CD4-positive, CD25-positive, alpha-beta regulatory T cell (primary cell): ENCODE measurements around the gene SCIN. TPM values are rescaled to one million over a fixed set of nuclear protein-coding genes. Genes with fewer than 3 reads are reported as not detected.
"Not testable (repeated sequence)": the region's sequence is repeated elsewhere in the genome, so short reads cannot be mapped to it uniquely, and the experiment has no call there.

ENCODE experiments used
- ATAC-seq, 2 donors: fragments of 150-1000 bp; cut with Tn5 transposase; one replicate each; pipeline ENCODE4 v1.10.0; 2021; ENCODE audit warnings: low read depth in 2 of 2, moderate number of reproducible peaks in 2 of 2, moderate library complexity in 1 of 2
- DNase-seq, 3 donors: peaks; one replicate each; pipeline versions ENCODE4 v3.0.0 to v3.0.0-alpha.2; 2012 to 2022; ENCODE audit warnings: mixed read lengths in 1 of 3
- H3K27ac ChIP-seq: one replicate; pipeline ENCODE4 v1.7.0; 2013; ENCODE audit warnings: mild to moderate bottlenecking, low read length; ENCODE audit not compliant: insufficient read depth, poor library complexity, severe bottlenecking
- H3K27me3 ChIP-seq: one replicate; pipeline ENCODE4 v1.7.0; 2013; ENCODE audit warnings: low read length; ENCODE audit not compliant: control insufficient read depth, insufficient read depth
- H3K36me3 ChIP-seq: one replicate; pipeline ENCODE4 v1.7.0; 2013; ENCODE audit warnings: mild to moderate bottlenecking, low read length, moderate library complexity; ENCODE audit not compliant: control insufficient read depth, insufficient read depth
- H3K4me1 ChIP-seq: 2 replicates; pipeline ENCODE4 v1.7.0; 2013; ENCODE audit warnings: mild to moderate bottlenecking, low read length; ENCODE audit not compliant: insufficient read depth, control insufficient read depth, poor library complexity, severe bottlenecking
- H3K4me3 ChIP-seq: one replicate; pipeline ENCODE4 v1.7.0; 2013; ENCODE audit warnings: low read depth, mild to moderate bottlenecking, low read length, moderate library complexity
- H3K9me3 ChIP-seq, 2 experiments: 1 replicate in 1 of 2; 2 replicates in 1 of 2; pipeline ENCODE4 v1.7.0; 2013; ENCODE audit warnings: low read length in 2 of 2, mild to moderate bottlenecking in 1 of 2, moderate library complexity in 1 of 2; ENCODE audit not compliant: control insufficient read depth in 2 of 2
- H3K27ac Mint-ChIP-seq, 3 donors: one replicate each; pipeline ENCODE4 v1.8.0; 2020 to 2022; ENCODE audit warnings: mild to moderate bottlenecking in 3 of 3, mixed read lengths in 3 of 3, moderate library complexity in 2 of 3
- H3K27me3 Mint-ChIP-seq: one replicate; pipeline ENCODE4 v1.8.0; 2022; ENCODE audit warnings: mild to moderate bottlenecking, mixed read lengths
- H3K36me3 Mint-ChIP-seq: one replicate; pipeline ENCODE4 v1.8.0; 2020; ENCODE audit warnings: mixed read lengths
- H3K4me1 Mint-ChIP-seq, 4 donors: one replicate each; pipeline ENCODE4 v1.8.0; 2020 to 2022; ENCODE audit warnings: mixed read lengths in 4 of 4, mild to moderate bottlenecking in 1 of 4
- H3K4me3 Mint-ChIP-seq, 4 donors: one replicate each; pipeline ENCODE4 v1.8.0; 2020 to 2022; ENCODE audit warnings: mild to moderate bottlenecking in 4 of 4, mixed read lengths in 4 of 4, moderate library complexity in 3 of 4
- H3K9me3 Mint-ChIP-seq, 7 donors: one replicate each; pipeline ENCODE4 v1.8.0; 2020 to 2022; ENCODE audit warnings: mixed read lengths in 7 of 7, mild to moderate bottlenecking in 3 of 7, moderate library complexity in 2 of 7
- polyA plus RNA-seq, 4 donors: library from polyadenylated mRNA; unstranded; fragments of 300-500 nt; fragmentation: Illumina TruSeq; gene quantifications; one replicate each; pipeline ENCODE4 v1.2.3, GENCODE V29; 2021
- total RNA-seq: library from RNA; stranded (reverse); gene quantifications from one replicate; pipeline ENCODE4 v1.2.3, GENCODE V29; 2022

Gene SCIN
- total and polyA plus RNA-seq, 5 donors from 2014 or later, result 0.22 to 0.31 TPM; not detected in 3

DNA sequence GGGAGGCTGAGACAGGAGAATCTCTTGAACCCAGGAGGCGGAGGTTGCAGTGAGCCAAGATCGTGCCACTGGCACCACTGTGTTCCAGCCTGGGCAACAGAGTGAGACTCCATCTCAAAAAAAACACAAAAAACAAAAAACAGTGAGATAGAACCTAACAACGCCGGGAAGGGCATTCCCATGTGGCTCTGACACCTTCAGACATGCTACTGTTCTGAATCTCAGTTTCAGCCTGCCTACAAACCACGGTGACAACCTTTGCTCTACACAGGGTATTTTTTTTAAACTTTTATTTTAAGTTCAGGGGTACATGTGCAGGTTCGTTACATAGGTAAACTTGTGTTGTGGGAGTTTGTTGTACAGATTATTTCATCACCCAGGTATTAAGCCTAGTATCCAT is 74.7 kb downstream of the SCIN start:
- not testable (repeated sequence) for H3K27me3 Mint-ChIP-seq, H3K4me3 Mint-ChIP-seq, H3K36me3 Mint-ChIP-seq, H3K36me3 ChIP-seq, H3K27me3 ChIP-seq, ATAC-seq, H3K4me1 ChIP-seq, H3K4me3 ChIP-seq, DNase-seq, H3K4me1 Mint-ChIP-seq, H3K9me3 Mint-ChIP-seq, H3K27ac ChIP-seq, H3K9me3 ChIP-seq, H3K27ac Mint-ChIP-seq

DNA sequence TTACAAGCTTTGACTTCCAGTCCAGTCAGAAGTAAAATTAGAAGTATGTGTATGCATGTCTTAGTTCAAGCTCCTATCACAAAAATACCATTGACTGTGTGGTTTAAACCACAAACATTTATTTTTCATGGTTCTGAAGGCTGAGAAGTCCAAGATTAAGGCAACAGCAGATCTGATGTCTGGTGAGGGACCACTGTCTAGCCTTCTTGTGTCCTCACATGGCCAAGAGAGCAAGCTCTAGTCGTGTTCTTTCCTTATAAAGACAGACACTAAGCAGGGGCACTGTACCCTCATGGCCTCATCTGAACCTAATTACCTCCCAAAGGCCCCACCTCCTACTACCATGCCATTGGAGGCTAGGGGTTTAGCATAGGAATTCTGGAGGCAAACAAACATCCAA is 75.6 kb downstream of the SCIN start:
- Mint-ChIP-seq H3K4me1 (no peaks in the 10 kb centered on the region), H3K36me3 (no peaks in the 10 kb centered on the region), H3K4me3 (no peak overlapping the region), H3K9me3 (peaks cover 0 to 1% (median 0%) of the 10 kb centered on the region in 7 donors), H3K27ac (no peak overlapping the region), H3K27me3 (no peaks in the 10 kb centered on the region)
- Histone ChIP-seq H3K4me3 (no peak overlapping the region), H3K4me1 (no peaks in the 10 kb centered on the region), H3K27ac (no peak overlapping the region), H3K27me3 (peaks cover 3% of the 10 kb centered on the region), H3K9me3 (no peaks in the 10 kb centered on the region), H3K36me3 (no peaks in the 10 kb centered on the region)
- no peak for ATAC-seq
- DNase-seq, result no peak

DNA sequence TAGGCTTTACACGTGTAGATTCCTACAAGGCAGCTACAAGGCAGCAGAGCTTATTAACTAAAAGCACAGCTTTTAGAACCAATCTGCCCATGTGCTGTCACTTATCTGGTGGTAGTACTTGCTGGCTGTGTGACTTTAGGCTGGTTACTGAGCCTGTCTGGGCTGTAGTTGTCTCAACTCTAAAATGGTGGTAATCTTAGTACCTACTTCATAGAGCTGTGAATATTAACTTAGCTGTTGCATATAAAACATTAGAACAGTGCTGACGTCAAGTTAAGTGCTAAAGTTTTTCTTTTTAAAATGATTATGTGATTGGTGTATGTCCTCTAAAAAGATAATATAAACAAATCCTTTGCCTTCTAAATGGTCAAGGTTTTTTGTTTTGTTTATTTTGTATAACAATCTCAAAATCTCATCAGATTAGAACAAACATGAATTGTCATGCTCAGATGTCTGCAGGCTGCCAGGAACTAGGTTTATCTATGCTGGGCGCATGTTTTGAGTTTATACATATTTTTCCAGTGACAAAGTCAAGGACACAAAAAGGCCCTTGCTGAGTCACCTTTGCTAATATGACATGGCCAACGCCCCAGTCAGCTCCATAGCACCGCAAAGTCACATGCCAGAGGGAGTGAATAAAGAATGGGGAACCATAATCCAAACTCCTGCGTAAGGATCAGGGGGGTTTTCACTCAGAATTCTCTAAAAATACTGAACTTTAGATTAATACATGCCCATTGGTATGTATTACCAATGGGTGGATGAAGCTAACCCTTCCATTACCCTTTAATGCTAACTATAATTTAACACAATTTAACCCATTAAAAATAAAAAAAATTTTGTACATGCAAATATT is 77.1 kb downstream of the SCIN start:
- Mint-ChIP-seq H3K4me3 (no peak overlapping the region), H3K9me3 (peaks cover 0 to 1% (median 0%) of the 10 kb centered on the region in 7 donors), H3K36me3 (no peaks in the 10 kb centered on the region), H3K4me1 (no peaks in the 10 kb centered on the region), H3K27me3 (no peaks in the 10 kb centered on the region), H3K27ac (no peak overlapping the region)
- Histone ChIP-seq H3K27ac (no peak overlapping the region), H3K4me1 (no peaks in the 10 kb centered on the region), H3K4me3 (no peak overlapping the region), H3K27me3 (peaks cover 3% of the 10 kb centered on the region), H3K36me3 (no peaks in the 10 kb centered on the region), H3K9me3 (no peaks in the 10 kb centered on the region)
- no peak for ATAC-seq
- no peak for DNase-seq

DNA sequence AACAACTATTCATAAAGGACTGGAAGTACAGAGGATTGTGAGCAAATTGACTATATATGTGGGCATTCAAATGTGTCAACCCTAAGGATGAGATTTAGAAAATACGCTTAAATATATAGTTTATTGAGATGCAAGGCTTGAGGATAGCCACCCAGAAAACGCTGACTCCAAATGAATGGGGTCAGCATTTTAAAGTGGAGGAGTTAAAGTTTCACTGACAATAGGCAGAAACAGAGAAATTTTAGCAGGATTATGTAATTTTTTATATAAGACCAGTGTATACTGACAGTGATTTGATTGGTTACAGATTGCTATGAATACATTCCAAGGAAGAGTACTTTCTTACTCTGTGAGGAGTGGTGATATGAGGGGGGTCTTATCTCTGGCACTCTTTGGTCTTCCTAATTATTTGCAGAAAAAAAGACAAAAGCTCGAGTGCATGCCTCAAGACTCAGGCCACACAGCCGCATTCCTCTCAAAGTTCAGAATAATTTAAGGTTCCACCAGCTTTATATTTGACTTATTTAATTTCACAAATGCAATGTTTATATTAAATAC is 78.3 kb downstream of the SCIN start:
- ATAC-seq, result no peak
- no peaks in the 10 kb centered on the region for H3K9me3 ChIP-seq
- H3K4me3 ChIP-seq, result no peak overlapping the region
- Mint-ChIP-seq H3K27ac (no peak overlapping the region), H3K4me1 (no peaks in the 10 kb centered on the region), H3K36me3 (no peaks in the 10 kb centered on the region), H3K4me3 (no peak overlapping the region), H3K9me3 (peaks cover 0 to 1% (median 0%) of the 10 kb centered on the region in 7 donors), H3K27me3 (no peaks in the 10 kb centered on the region)
- H3K27me3 ChIP-seq, result no peaks in the 10 kb centered on the region
- H3K27ac ChIP-seq, result no peak overlapping the region
- H3K4me1 ChIP-seq, result no peaks in the 10 kb centered on the region
- no peak for DNase-seq
- H3K36me3 ChIP-seq, result no peaks in the 10 kb centered on the region

DNA sequence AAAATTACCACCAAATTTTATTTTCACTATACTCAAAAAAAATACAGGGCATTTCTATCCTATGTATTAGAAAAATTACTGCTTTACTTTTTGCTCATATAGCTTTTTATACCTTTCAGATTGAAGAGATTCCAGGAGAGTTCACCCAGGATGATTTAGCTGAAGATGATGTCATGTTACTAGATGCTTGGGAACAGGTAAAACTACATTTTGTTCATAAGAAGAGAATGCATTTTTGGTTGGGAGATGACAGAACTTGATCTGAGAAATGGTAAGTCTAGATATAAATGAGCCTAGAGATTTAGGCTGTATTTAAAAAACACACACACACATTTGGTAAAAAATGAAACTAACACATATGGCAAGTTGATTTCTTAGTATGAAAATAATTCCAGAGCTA is 78.8 kb downstream of the SCIN start:
- Mint-ChIP-seq H3K9me3 (peaks cover 0 to 1% (median 0%) of the 10 kb centered on the region in 7 donors), H3K4me1 (no peaks in the 10 kb centered on the region), H3K27me3 (no peaks in the 10 kb centered on the region), H3K4me3 (no peak overlapping the region), H3K27ac (no peak overlapping the region), H3K36me3 (no peaks in the 10 kb centered on the region)
- no peak overlapping the region for H3K27ac ChIP-seq
- H3K4me3 ChIP-seq, result no peak overlapping the region
- no peaks in the 10 kb centered on the region for H3K9me3 ChIP-seq
- no peaks in the 10 kb centered on the region for H3K27me3 ChIP-seq
- ATAC-seq, result no peak
- no peaks in the 10 kb centered on the region for H3K36me3 ChIP-seq
- DNase-seq, result no peak
- H3K4me1 ChIP-seq, result no peaks in the 10 kb centered on the region

DNA sequence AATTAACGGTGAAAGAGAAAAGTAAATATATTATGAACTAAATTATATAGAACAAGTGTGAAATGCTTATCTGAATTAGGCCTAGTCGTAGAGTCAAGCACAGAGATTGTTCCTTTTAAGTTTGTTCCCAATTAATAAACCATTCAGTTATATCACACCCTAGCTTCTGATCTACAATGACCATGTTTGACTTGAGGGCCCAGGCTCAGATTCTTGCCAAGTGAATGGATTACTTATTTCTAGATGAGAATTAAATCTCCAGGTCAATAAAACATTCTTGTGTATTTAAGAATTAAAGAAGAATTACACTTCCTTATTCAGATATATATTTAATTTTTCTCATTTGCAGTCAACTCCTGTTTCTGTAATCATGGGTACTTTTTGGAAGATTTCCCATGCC is 79.6 kb downstream of the SCIN start:
- H3K27ac ChIP-seq, result no peak overlapping the region
- peaks cover 0 to 1% (median 0%) of the 10 kb centered on the region in 7 donors for H3K9me3 Mint-ChIP-seq
- H3K4me1 ChIP-seq, result no peaks in the 10 kb centered on the region
- ATAC-seq (no peak), DNase-seq (no peak)
- H3K27ac Mint-ChIP-seq, result no peak overlapping the region
- H3K36me3 ChIP-seq, result no peaks in the 10 kb centered on the region
- H3K9me3 ChIP-seq, result no peaks in the 10 kb centered on the region
- no peak overlapping the region for H3K4me3 Mint-ChIP-seq
- H3K4me1 Mint-ChIP-seq, result no peaks in the 10 kb centered on the region
- H3K27me3 Mint-ChIP-seq, result no peaks in the 10 kb centered on the region
- no peaks in the 10 kb centered on the region for H3K36me3 Mint-ChIP-seq
- no peak overlapping the region for H3K4me3 ChIP-seq
- H3K27me3 ChIP-seq, result no peaks in the 10 kb centered on the region

DNA sequence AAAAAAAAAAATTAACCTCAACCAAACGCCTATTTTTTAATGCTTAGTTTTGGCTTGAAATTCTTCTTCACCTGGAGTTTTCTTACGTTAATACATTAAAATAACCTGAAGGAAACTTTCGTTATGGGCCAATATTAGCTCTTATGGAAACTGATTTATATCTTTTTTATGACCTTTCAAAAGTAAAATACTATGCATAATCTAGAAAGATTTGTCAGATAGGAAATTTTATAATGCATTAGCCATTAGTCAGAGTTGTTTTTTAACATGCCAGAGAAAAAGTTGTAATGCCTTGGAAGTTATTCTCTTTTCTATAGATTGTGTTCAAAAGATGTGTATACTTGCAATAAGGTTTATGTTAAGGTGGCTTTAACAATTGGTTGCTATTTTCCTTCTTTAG is 82.6 kb downstream of the SCIN start:
- H3K9me3 ChIP-seq, result no peaks in the 10 kb centered on the region
- Mint-ChIP-seq H3K4me1 (no peaks in the 10 kb centered on the region), H3K27ac (no peak overlapping the region), H3K27me3 (no peaks in the 10 kb centered on the region), H3K36me3 (no peaks in the 10 kb centered on the region), H3K9me3 (peaks cover 0 to 1% (median 0%) of the 10 kb centered on the region in 7 donors), H3K4me3 (no peak overlapping the region)
- no peaks in the 10 kb centered on the region for H3K4me1 ChIP-seq
- H3K36me3 ChIP-seq, result no peaks in the 10 kb centered on the region
- DNase-seq (no peak), ATAC-seq (no peak)
- H3K27ac ChIP-seq, result no peak overlapping the region
- H3K4me3 ChIP-seq, result no peak overlapping the region
- no peaks in the 10 kb centered on the region for H3K27me3 ChIP-seq

DNA sequence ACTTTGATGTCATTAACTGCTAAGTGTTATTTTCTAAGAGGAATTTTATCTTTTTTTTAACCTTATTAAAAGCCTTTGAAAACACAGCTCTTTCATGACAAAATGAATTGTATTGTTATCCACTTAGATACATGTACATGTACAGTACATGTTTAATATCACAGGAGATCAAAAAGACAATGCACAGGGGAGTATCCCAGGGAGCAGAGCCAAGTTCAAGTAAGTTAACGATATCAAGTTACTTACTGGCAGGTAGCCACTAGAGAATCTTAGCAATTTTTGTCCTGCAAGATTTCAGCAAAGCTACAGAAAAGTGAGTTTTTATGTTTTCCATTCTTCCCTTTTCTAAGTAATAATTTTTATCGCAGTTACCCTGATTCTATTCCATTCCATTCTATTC is 83.0 kb downstream of the SCIN start:
- no peak overlapping the region for H3K27ac Mint-ChIP-seq
- no peaks in the 10 kb centered on the region for H3K27me3 Mint-ChIP-seq
- Histone ChIP-seq H3K27ac (no peak overlapping the region), H3K9me3 (no peaks in the 10 kb centered on the region), H3K4me3 (no peak overlapping the region), H3K4me1 (no peaks in the 10 kb centered on the region), H3K27me3 (no peaks in the 10 kb centered on the region), H3K36me3 (no peaks in the 10 kb centered on the region)
- no peak overlapping the region for H3K4me3 Mint-ChIP-seq
- DNase-seq (no peak), ATAC-seq (no peak)
- H3K9me3 Mint-ChIP-seq, result peaks cover 0 to 1% (median 0%) of the 10 kb centered on the region in 7 donors
- no peaks in the 10 kb centered on the region for H3K36me3 Mint-ChIP-seq
- no peaks in the 10 kb centered on the region for H3K4me1 Mint-ChIP-seq
